KOPT-K1 (cell line): Measurements from ENCODE around the gene SLU7.

Source experiments
- H3K27ac ChIP-seq: fragments of 200-600 bp; sonication (generic); 2 replicates; pipeline ENCODE4 v1.5.1; 2016; ENCODE audit warnings: antibody characterized with exemption, mild to moderate bottlenecking, low read depth, low read length; ENCODE audit not compliant: poor library complexity, severe bottlenecking
- H3K36me3 ChIP-seq: fragments of 200-600 bp; sonication (generic); 2 replicates; pipeline ENCODE4 v1.5.1; 2017; ENCODE audit warnings: antibody characterized with exemption, mild to moderate bottlenecking, low read length, moderate library complexity; ENCODE audit not compliant: insufficient read depth
- H3K9me3 ChIP-seq: fragments of 200-600 bp; sonication (generic); 2 replicates; pipeline ENCODE4 v1.5.1; 2017; ENCODE audit warnings: antibody characterized with exemption, low read length, mild to moderate bottlenecking; ENCODE audit not compliant: insufficient read depth, poor library complexity, severe bottlenecking

SLU7 gene

DNA sequence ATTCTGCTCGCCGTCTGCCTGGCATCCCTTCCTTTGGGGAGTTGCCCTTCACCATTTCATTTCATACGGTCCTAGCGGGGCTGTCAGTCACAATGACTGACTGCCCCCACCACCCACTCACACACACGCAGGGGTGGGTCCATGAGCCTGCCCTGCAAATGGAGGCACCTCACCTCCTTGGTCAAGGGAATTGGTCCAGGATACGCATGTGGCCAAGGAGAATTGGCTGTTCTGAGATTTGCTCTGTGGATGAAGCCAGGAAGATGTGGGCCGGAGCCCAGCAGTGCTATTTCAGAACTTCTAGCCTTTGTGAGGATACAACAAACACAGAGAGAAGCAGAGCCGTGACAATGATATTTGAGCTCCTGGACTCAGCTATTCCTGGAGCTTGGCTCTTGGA is 65.5 kb downstream of the SLU7 start:
- Histone ChIP-seq H3K27ac (no peak overlapping the region), H3K9me3 (no peaks in the 10 kb centered on the region), H3K36me3 (no peaks in the 10 kb centered on the region)

GRCh38 chr5:160352308-160352707 is 66.6 kb downstream of the SLU7 start:
- Histone ChIP-seq H3K9me3 (no peaks in the 10 kb centered on the region), H3K27ac (no peak overlapping the region), H3K36me3 (no peaks in the 10 kb centered on the region)
